Neural crest cell (in vitro differentiated cells): ENCODE measurements around the gene SLC2A10. TPM values are rescaled to one million over a fixed set of nuclear protein-coding genes. Genes with fewer than 3 reads are reported as not detected.

Source experiments
- DNase-seq: peaks from one replicate; pipeline ENCODE4 v3.0.0; 2021; ENCODE audit warnings: low read depth, mixed read lengths, low spot score
- H3K27ac Mint-ChIP-seq: one replicate; pipeline ENCODE4 v1.8.0; 2021; ENCODE audit warnings: mild to moderate bottlenecking, mixed read lengths; ENCODE audit not compliant: unreplicated experiment
- H3K27me3 Mint-ChIP-seq: 2 replicates; pipeline ENCODE4 v1.8.0; 2021; ENCODE audit warnings: low read depth, mild to moderate bottlenecking, mixed read lengths
- H3K36me3 Mint-ChIP-seq: 2 replicates; pipeline ENCODE4 v1.8.0; 2021; ENCODE audit warnings: low read depth, mild to moderate bottlenecking, mixed read lengths
- H3K4me1 Mint-ChIP-seq: 2 replicates; pipeline ENCODE4 v1.8.0; 2021; ENCODE audit warnings: mixed read lengths
- H3K4me3 Mint-ChIP-seq: one replicate; pipeline ENCODE4 v1.8.0; 2021; ENCODE audit warnings: mild to moderate bottlenecking, mixed read lengths
- H3K9me3 Mint-ChIP-seq: 2 replicates; pipeline ENCODE4 v1.8.0; 2021; ENCODE audit warnings: mixed read lengths
- total RNA-seq: library from RNA; stranded (reverse); gene quantifications from 2 replicates; pipeline ENCODE4 v1.2.1, GENCODE V29; 2021
- TF ChIP-seq, protein P1 (sequence below): fragments of 200-600 bp; sonication (generic); conservative IDR thresholded peaks from 2 replicates; pipeline ENCODE4 v1.5.0; 2021; ENCODE audit warnings: antibody characterized with exemption, mild to moderate bottlenecking

The SLC2A10 gene
- total RNA-seq, 1 donor from 2014 or later = 12.7 TPM

DNA sequence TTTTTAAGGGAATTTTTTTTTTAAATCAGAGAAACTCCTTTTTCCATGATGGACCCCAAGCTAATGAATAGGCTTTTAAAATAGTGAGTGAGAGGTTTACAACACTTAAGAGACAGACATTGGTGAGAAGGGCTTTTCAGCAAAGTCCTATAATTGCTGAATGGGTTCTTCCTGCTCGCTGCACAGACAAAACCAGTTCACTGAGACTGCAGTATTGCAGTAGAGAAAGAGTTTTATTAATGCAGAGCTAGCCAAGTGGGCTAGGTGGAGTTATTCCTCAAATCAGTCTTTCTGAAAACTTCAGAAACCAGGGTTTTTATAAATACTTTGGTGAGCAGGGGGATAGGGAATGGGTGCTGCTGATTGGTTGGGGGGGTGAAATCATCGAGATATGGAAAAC lies 3.2 kb upstream of the SLC2A10 start:
- no peak for DNase-seq
- TF ChIP-seq, protein P1, sequence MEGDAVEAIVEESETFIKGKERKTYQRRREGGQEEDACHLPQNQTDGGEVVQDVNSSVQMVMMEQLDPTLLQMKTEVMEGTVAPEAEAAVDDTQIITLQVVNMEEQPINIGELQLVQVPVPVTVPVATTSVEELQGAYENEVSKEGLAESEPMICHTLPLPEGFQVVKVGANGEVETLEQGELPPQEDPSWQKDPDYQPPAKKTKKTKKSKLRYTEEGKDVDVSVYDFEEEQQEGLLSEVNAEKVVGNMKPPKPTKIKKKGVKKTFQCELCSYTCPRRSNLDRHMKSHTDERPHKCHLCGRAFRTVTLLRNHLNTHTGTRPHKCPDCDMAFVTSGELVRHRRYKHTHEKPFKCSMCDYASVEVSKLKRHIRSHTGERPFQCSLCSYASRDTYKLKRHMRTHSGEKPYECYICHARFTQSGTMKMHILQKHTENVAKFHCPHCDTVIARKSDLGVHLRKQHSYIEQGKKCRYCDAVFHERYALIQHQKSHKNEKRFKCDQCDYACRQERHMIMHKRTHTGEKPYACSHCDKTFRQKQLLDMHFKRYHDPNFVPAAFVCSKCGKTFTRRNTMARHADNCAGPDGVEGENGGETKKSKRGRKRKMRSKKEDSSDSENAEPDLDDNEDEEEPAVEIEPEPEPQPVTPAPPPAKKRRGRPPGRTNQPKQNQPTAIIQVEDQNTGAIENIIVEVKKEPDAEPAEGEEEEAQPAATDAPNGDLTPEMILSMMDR = no peak
- Mint-ChIP-seq H3K4me3 (peak overlapping the region; percentile 38), H3K9me3 (no peaks in the 10 kb centered on the region), H3K27ac (no peak overlapping the region), H3K4me1 (peaks cover 38% of the 10 kb centered on the region), H3K36me3 (peaks cover 2% of the 10 kb centered on the region), H3K27me3 (no peaks in the 10 kb centered on the region)

DNA sequence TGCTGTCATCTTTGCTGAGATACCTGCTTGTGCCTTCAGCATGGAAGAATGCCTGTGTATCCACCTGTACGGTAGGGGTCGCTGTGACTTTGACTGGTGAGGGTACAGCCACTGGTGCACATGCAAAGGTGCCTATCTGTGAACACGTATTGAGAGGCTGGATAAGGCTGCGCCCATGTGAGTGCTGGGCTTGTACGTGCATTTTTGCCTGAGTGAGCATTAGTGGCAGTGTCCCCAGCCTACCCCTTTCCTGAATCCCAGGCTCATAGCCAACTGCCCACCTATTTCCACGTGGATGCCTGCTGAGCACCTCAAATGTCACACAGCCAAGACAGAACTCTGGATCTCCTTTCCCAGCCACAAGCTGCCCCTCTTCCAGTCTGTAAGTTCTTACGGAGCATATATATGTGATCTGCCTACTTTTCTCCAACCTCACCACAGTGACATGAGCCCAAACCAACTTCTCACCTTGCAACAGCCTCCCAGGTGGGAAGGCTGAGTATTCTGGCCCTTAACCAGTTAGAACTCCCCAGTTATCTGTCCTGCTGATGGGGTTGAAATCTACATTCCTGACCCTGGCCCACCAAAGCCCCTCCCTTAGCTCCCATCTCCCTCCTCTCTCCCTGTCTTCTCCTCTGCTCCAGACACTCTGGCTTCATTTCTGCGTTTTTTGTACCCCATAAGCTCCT lies 1.1 kb upstream of the SLC2A10 start:
- Mint-ChIP-seq H3K4me1 (peaks cover 41% of the 10 kb centered on the region), H3K27ac (peak overlapping the region; percentile 20), H3K27me3 (no peaks in the 10 kb centered on the region), H3K9me3 (no peaks in the 10 kb centered on the region), H3K36me3 (peaks cover 2% of the 10 kb centered on the region), H3K4me3 (peak overlapping the region; percentile 90)
- DNase-seq = no peak
- TF ChIP-seq, protein P1 = peak; percentile 47

DNA sequence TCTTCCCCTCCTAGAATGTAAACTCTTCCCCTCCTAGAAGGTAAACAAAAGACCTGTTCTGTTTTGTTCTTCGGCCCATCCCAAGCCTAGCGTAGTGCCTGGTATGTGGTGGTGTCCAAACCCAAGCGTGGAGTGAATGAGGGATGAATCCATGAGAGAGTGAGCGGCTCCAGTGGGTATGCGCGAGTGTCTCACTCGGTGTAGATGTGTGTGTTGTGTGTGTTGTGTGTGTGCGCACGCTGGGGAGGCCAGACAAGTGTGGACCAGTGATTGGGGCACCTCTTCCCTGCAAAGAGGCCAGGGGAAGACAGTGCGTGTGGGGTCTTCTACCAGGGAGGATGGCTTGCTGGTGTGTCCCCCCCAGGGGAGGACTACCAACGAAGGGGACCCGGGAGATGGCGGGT lies 392 bp upstream of the SLC2A10 start:
- no peaks in the 10 kb centered on the region for H3K27me3 Mint-ChIP-seq
- peak overlapping the region; percentile 90 for H3K4me3 Mint-ChIP-seq
- DNase-seq = no peak
- H3K36me3 Mint-ChIP-seq = peaks cover 2% of the 10 kb centered on the region
- H3K4me1 Mint-ChIP-seq = peaks cover 38% of the 10 kb centered on the region
- peak overlapping the region; percentile 97 for H3K27ac Mint-ChIP-seq
- no peaks in the 10 kb centered on the region for H3K9me3 Mint-ChIP-seq
- TF ChIP-seq, protein P1 = no peak

DNA sequence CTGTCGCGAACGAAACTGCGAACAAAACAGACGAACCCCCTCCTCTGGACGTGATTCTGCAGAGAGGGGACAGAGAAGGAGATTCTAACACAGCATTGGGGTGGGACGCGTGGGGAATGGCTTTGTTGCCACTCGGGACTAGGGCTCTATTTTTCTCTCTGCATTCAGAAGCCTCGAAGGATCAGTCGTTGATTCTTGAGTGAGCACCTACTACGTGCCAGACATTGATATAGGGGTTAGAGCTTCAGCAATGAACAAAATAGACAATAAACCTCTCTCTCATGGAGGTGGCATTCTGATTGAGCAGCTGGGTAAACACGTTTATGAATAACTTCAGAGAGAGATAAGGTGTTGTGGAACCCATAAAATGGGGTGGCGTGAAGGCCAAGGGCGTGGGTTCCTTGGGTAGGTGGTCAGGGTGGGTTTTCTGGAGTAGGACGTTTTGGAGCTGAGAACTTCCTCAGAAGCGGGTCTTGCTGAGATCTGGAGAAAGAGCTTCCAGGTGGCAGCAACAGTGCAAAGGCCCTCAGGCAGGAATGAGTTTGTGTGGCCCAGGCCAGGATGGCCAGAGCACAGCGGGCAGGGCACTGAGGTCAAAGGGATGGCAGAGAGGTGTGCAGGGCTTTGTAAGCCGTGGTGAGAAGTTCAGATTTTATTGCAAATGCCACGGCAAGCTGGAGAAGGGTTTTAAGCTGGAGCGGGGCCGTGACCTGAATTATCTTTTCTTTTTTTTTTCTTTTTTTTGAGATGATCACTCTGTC lies 884 bp downstream of the SLC2A10 start:
- H3K27me3 Mint-ChIP-seq = no peaks in the 10 kb centered on the region
- no peaks in the 10 kb centered on the region for H3K9me3 Mint-ChIP-seq
- DNase-seq = no peak
- TF ChIP-seq, protein P1 = no peak
- peak overlapping the region; percentile 82 for H3K27ac Mint-ChIP-seq
- peaks cover 2% of the 10 kb centered on the region for H3K36me3 Mint-ChIP-seq
- peaks cover 33% of the 10 kb centered on the region for H3K4me1 Mint-ChIP-seq
- peak overlapping the region; percentile 90 for H3K4me3 Mint-ChIP-seq

DNA sequence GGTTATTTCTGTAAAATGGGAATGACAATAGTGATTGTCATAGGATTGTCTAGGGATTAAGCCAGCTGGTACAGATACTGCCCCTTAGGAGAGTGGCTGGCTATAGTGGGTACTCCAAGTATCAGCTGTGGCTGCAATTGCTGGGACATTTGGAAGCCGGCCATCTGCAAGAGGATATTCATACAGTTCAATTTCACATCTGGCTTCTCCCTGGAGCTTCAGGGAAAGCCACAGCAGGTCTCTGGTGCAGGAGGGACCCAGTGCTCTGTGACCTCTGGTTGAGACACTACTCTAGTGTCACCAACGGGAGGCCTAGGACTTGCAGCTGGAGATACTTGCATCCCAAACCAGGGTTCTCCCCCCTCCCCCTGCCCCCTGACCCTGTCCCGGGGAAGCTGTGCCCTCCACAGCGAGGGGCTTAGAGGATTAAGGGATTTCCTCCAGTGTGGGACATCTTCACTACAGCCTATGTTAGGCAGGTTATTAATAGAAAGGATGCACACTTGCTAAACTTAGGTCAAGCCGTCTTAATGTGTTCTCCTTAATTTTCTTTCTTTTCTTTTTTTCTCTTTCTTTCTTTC lies 2.7 kb downstream of the SLC2A10 start:
- peak overlapping the region; percentile 59 for H3K4me3 Mint-ChIP-seq
- TF ChIP-seq, protein P1 = no peak
- H3K4me1 Mint-ChIP-seq = peaks cover 33% of the 10 kb centered on the region
- no peaks in the 10 kb centered on the region for H3K36me3 Mint-ChIP-seq
- no peak for DNase-seq
- H3K27ac Mint-ChIP-seq = no peak overlapping the region
- no peaks in the 10 kb centered on the region for H3K27me3 Mint-ChIP-seq
- no peaks in the 10 kb centered on the region for H3K9me3 Mint-ChIP-seq
